CD4-positive, alpha-beta T cell treated with Interleukin-10 for 1 hour (primary cell): ENCODE results near the gene COX6B1.
"Not testable (repeated sequence)": the region's sequence is repeated elsewhere in the genome, so short reads cannot be mapped to it uniquely, and the experiment has no call there.

Source experiments
- DNase-seq: peaks from one replicate; pipeline ENCODE4 v3.0.0-alpha.2; 2020

The COX6B1 gene

GRCh38 chr19:35636651-35637050 is 11.5 kb upstream of the COX6B1 start:
- DNase-seq: no peak

GRCh38 chr19:35637165-35637564 is 11.0 kb upstream of the COX6B1 start:
- no peak for DNase-seq

GRCh38 chr19:35639321-35639639 is 8.8 kb upstream of the COX6B1 start:
- DNase-seq: no peak

- no peak for DNase-seq
Observed at GRCh38 chr19:35639863-35640262, 8.3 kb upstream of the COX6B1 start.

DNA sequence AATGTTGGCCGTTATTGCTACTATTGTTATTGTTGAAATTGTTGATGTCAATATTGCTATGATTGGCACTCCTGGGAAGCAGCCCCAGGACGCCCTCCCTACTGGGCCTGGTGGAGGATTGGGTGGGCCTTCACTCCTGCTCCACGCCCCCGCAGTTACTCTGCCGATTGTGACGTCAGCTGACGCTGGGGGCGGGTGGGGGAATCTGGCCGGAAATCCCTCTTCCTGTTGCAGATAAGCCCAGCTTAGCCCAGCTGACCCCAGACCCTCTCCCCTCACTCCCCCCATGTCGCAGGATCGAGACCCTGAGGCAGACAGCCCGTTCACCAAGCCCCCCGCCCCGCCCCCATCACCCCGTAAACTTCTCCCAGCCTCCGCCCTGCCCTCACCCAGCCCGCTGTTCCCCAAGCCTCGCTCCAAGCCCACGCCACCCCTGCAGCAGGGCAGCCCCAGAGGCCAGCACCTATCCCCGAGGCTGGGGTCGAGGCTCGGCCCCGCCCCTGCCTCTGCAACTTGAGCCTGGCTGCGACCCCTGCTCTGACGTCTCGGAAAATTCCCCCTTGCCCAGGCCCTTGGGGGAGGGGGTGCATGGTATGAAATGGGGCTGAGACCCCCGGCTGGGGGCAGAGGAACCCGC is 6.5 kb upstream of the COX6B1 start, which contains the start of gene ETV2:
Gene ETV2, plus strand, starts transcription at position 231 of the 637 bp plus-strand sequence. CDS start 716 bp downstream, outside the sequence.
- peak; percentile 63 for DNase-seq

DNA sequence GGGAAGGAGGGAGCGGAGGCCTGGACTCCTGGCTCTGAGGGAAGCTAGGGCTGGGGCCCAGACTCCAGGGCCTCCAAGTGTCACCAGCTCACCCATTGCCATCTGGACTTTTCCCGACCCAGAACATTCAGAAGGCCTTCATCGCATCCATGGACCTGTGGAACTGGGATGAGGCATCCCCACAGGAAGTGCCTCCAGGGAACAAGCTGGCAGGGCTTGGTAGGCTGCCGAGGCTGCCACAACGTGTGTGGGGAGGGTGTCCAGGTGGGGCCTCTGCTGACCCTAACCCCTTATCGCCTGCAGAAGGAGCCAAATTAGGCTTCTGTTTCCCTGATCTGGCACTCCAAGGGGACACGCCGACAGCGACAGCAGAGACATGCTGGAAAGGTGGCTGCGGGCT is 5.8 kb upstream of the COX6B1 start:
- no peak for DNase-seq

GRCh38 chr19:35642798-35643254 is 5.3 kb upstream of the COX6B1 start:
- no peak for DNase-seq

DNA sequence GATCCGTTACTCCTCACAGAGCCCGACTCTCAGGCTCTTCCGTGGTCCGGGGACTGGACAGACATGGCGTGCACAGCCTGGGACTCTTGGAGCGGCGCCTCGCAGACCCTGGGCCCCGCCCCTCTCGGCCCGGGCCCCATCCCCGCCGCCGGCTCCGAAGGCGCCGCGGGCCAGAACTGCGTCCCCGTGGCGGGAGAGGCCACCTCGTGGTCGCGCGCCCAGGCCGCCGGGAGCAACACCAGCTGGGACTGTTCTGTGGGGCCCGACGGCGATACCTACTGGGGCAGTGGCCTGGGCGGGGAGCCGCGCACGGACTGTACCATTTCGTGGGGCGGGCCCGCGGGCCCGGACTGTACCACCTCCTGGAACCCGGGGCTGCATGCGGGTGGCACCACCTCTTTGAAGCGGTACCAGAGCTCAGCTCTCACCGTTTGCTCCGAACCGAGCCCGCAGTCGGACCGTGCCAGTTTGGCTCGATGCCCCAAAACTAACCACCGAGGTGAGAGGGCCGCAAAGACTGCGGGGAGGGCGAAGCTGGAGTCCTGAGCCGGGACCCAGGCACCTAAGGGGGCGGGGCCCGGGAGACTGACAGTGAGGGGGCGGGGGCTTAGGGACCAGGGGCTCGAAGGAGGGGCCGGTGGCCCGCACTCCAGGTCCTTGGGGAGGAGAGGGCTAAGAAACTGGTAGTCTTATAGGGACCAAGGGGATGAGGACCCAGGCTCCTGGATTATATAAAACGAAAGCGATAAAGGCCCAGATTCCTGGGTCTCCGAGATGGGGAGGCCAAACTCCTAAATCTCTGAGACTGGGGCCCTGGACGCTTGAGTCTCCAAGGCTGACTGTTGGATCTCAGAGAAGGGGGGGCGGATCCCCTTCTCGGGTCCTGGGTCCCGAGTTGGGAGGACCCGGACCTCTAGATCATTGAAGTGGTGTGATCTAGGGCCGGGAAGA is 4.6 kb upstream of the COX6B1 start:
- peak; percentile 87 for DNase-seq

GRCh38 chr19:35644206-35644986 is 3.7 kb upstream of the COX6B1 start:
- peak; percentile 98 for DNase-seq

GRCh38 chr19:35644987-35645679 is 3.0 kb upstream of the COX6B1 start:
- DNase-seq: peak; percentile 77

DNA sequence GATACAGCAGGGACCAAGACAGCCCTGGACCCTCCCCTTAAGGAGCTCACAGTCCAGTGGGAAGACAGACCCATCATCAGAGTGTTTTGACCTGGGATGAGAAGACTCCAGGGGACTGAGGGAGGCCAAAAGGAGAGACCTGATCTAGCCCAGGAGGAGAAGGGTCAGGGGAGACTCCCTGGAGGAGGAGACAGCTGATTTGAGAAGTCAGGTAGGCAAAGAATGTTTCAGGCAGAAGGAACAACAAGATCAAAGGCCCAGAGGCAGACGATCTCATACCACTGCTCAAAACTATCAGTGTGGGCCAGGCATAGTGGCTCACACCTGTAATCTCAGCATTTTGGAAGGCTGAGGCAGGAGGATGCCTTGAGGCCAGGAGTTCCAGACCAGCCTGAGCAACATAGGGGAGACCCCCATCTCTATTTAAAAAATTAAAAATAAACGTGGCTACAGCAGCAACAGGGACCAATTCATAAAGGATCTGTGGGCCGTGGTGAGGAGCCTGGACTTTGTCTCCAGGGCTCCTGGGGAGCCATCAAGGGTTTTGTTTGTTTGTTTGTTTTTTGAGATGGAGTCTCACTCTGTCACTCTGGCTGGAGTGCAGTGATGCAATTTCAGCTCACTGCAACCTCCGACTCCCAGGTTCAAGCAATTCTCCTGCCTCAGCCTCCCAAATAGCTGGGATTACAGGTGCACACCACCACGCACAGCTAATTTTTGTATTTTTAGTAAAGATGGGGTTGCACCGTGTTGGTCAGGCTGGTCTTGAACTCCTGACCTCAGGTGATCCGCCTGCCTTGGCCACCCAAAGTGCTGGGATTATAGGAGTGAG is 2.2 kb upstream of the COX6B1 start:
- no peak for DNase-seq

DNA sequence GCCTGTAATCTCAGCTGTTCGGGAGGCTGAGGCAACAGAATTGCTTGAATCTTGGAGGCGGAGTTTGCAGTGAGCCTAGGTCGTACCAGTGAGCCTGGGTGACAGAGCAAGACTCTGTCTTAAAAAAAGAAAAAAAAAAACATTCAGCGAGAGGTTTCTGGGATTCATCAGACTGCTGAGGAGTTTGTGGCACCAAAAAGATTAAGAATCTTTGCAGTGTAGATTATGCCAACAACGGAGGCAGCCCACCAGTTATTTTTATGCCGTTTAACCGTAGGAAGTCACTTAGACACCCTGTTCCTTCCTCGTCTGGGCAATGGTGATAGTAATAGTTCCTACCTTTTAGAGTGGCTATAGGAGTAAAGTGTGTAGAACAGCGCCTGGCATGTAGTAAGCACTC is 2.5 kb downstream of the COX6B1 start:
- DNase-seq: no peak

GRCh38 chr19:35654828-35655227 is 6.7 kb downstream of the COX6B1 start:
- DNase-seq: not testable (repeated sequence)

GRCh38 chr19:35655600-35655999 is 7.5 kb downstream of the COX6B1 start:
- no peak for DNase-seq

DNA sequence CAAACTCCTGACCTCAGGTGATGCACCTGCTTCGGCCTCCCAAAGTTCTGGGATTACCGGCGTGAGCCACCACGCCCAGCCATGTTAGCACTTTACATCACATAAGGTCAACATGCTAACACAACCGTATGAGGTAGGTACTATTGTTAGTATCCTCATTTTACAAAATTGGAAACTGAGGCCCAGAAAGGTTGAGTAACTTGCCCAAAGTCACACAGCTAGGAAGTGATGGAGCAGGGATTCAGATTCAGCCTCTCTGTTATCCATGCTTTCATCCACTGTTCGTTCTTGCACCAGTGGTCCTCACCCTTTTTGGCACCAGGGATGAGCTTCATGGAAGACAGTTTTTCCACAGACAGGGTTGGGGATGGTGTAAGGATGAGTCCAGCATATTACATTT is 8.6 kb downstream of the COX6B1 start:
- DNase-seq: no peak

- no peak for DNase-seq
Observed at GRCh38 chr19:35657904-35658700, 10.0 kb downstream of the COX6B1 start.

- no peak for DNase-seq
Observed at GRCh38 chr19:35661995-35662340, 13.8 kb downstream of the COX6B1 start.

- no peak for DNase-seq
Observed at GRCh38 chr19:35663981-35664380, 15.9 kb downstream of the COX6B1 start.

DNA sequence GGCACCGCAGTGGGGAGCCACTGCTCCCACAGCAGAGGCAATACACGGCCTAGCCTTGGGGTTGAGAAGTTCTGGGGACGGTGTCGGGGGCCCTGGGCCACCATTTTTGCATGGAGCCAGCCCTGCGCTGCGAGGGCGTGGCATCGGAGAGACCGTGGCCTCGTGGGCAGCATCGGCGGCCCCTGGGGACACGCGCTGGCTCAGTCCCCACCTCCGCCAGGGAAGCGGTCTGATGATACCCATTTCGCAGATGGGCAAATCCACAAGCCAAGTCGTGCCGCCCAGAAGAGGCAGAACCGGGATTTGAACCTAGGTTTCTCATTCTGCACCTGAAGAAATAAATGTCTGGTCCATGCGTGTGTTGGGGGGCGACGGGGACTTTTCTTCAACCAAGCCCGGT is 17.0 kb downstream of the COX6B1 start:
- no peak for DNase-seq

GRCh38 chr19:35665604-35666003 is 17.5 kb downstream of the COX6B1 start:
- DNase-seq: no peak
